Measurements from ENCODE around the gene CAPN3. TPM values are rescaled to one million over a fixed set of nuclear protein-coding genes. Genes with fewer than 3 reads are reported as not detected.

The CAPN3 gene
- polyA plus RNA-seq, 1 donor from 2014 or later: 1.5 TPM

- H3F3A ChIP-seq (ENCODE audit: insufficient read depth, low read length, poor library complexity, severe bottlenecking): no peaks in the 10 kb centered on the region
- no peak overlapping the region for H3K4me2 ChIP-seq (ENCODE audit: low read length)
- no peaks in the 10 kb centered on the region for H4K20me1 ChIP-seq (ENCODE audit: insufficient read depth)
- no peaks in the 10 kb centered on the region for H3K9me2 ChIP-seq (ENCODE audit: insufficient read depth, low read length)
- TF ChIP-seq SMC3 (conservative IDR thresholded peaks at IDR 0.05; ENCODE audit: poor library complexity) (no peak), CTCF (IDR thresholded peaks at IDR 0.05; ENCODE audit: poor library complexity, severe bottlenecking) (no peak), MXI1 (conservative IDR thresholded peaks at IDR 0.05; ENCODE audit: poor library complexity, severe bottlenecking) (no peak), RAD21 (conservative IDR thresholded peaks at IDR 0.05) (no peak), EZH2 (IDR thresholded peaks at IDR 0.05; ENCODE audit: borderline replicate concordance, insufficient read depth, low read length, poor library complexity, severe bottlenecking) (no peak), EP300 (conservative IDR thresholded peaks at IDR 0.05; ENCODE audit: poor library complexity, severe bottlenecking) (no peak), POLR2AphosphoS5 (IDR thresholded peaks at IDR 0.05) (no peak), TAF1 (IDR thresholded peaks at IDR 0.05; ENCODE audit: low read depth) (no peak), REST (IDR thresholded peaks at IDR 0.05; ENCODE audit: borderline replicate concordance) (no peak)
- no peak overlapping the region for H3K9ac ChIP-seq (ENCODE audit: low read length)
- no peak overlapping the region for H3K4me3 ChIP-seq (ENCODE audit: low read length)
- no peaks in the 10 kb centered on the region for H3K36me3 ChIP-seq (ENCODE audit: insufficient read depth, low read length)
- no peak overlapping the region for H2AFZ ChIP-seq (ENCODE audit: low read depth, low read length)
- no peak overlapping the region for H3K27ac ChIP-seq (ENCODE audit: low read length)
- no peaks in the 10 kb centered on the region for H3K27me3 ChIP-seq (ENCODE audit: insufficient read depth, low read depth, low read length)
- no peaks in the 10 kb centered on the region for H3K9me3 ChIP-seq (ENCODE audit: low read length)
- no peaks in the 10 kb centered on the region for H3K79me2 ChIP-seq (replicated peaks; ENCODE audit: insufficient read depth, low read length)
Observed at GRCh38 chr15:42345504-42345903, 13.8 kb upstream of the CAPN3 start.

GRCh38 chr15:42348083-42348482 lies 11.2 kb upstream of the CAPN3 start:
- no peaks in the 10 kb centered on the region for H3K36me3 ChIP-seq (ENCODE audit: insufficient read depth, low read length)
- no peaks in the 10 kb centered on the region for H4K20me1 ChIP-seq (ENCODE audit: insufficient read depth)
- H3K79me2 ChIP-seq (replicated peaks; ENCODE audit: insufficient read depth, low read length): no peaks in the 10 kb centered on the region
- no peaks in the 10 kb centered on the region for H3K27me3 ChIP-seq (ENCODE audit: insufficient read depth, low read depth, low read length)
- no peak overlapping the region for H2AFZ ChIP-seq (ENCODE audit: low read depth, low read length)
- no peaks in the 10 kb centered on the region for H3F3A ChIP-seq (ENCODE audit: insufficient read depth, low read length, poor library complexity, severe bottlenecking)
- H3K9me2 ChIP-seq (ENCODE audit: insufficient read depth, low read length): no peaks in the 10 kb centered on the region
- H3K4me2 ChIP-seq (ENCODE audit: low read length): no peak overlapping the region
- no peak overlapping the region for H3K4me3 ChIP-seq (ENCODE audit: low read length)
- no peak overlapping the region for H3K27ac ChIP-seq (ENCODE audit: low read length)
- no peak overlapping the region for H3K9ac ChIP-seq (ENCODE audit: low read length)
- TF ChIP-seq MXI1 (conservative IDR thresholded peaks at IDR 0.05; ENCODE audit: poor library complexity, severe bottlenecking) (no peak), RAD21 (conservative IDR thresholded peaks at IDR 0.05) (no peak), REST (IDR thresholded peaks at IDR 0.05; ENCODE audit: borderline replicate concordance) (no peak), SMC3 (conservative IDR thresholded peaks at IDR 0.05; ENCODE audit: poor library complexity) (no peak), TAF1 (IDR thresholded peaks at IDR 0.05; ENCODE audit: low read depth) (no peak), CTCF (IDR thresholded peaks at IDR 0.05; ENCODE audit: poor library complexity, severe bottlenecking) (no peak), EZH2 (IDR thresholded peaks at IDR 0.05; ENCODE audit: borderline replicate concordance, insufficient read depth, low read length, poor library complexity, severe bottlenecking) (no peak), POLR2AphosphoS5 (IDR thresholded peaks at IDR 0.05) (no peak), EP300 (conservative IDR thresholded peaks at IDR 0.05; ENCODE audit: poor library complexity, severe bottlenecking) (no peak)
- no peaks in the 10 kb centered on the region for H3K9me3 ChIP-seq (ENCODE audit: low read length)
